Measurements from ENCODE around the gene EIF4G3.

EIF4G3 gene

DNA sequence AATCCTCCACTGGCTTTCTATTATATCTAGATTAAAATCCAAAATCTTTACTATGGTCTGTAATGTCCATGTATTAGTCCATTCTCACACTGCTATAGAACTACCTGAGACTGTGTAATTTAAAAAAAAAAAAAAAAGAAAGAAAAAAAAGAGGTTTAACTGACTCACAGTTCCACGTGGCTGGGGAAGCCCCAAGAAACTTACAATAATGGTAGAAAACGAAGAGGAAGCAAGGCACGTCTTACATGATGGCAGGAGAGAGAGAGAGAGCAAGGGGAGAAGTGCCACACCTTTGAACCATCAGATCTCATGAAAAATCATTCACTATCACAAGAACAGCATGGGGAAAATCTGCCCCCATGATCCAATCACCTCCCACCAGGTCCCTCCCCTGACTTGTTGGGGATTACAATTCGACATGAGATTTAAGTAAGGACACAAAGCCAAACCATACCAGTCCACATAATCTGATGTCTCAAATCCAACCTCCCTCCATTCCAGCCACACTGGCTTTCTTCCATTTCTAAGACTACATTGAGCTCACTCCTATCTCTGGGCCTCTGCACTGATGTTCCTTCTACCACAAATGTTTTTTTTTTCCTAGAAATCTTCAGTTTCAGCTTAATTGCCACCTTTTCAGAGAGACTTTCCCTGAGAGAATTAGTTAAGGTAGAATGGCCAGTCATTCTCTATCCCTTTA is 92.4 kb downstream of the EIF4G3 start:
- H3K27ac ChIP-seq (ENCODE audit: low read length), result no peak overlapping the region
- H3K4me1 ChIP-seq (ENCODE audit: low read length), result no peaks in the 10 kb centered on the region
- 0 out of 2 replicates have a peak, but pooled peaks cover 2% of the 10 kb centered on the region for H3K79me2 ChIP-seq (ENCODE audit: low read length)
- TF ChIP-seq, protein P1, sequence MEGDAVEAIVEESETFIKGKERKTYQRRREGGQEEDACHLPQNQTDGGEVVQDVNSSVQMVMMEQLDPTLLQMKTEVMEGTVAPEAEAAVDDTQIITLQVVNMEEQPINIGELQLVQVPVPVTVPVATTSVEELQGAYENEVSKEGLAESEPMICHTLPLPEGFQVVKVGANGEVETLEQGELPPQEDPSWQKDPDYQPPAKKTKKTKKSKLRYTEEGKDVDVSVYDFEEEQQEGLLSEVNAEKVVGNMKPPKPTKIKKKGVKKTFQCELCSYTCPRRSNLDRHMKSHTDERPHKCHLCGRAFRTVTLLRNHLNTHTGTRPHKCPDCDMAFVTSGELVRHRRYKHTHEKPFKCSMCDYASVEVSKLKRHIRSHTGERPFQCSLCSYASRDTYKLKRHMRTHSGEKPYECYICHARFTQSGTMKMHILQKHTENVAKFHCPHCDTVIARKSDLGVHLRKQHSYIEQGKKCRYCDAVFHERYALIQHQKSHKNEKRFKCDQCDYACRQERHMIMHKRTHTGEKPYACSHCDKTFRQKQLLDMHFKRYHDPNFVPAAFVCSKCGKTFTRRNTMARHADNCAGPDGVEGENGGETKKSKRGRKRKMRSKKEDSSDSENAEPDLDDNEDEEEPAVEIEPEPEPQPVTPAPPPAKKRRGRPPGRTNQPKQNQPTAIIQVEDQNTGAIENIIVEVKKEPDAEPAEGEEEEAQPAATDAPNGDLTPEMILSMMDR (IDR thresholded peaks at IDR 0.05; ENCODE audit: low read length), result no peak
- H3K9ac ChIP-seq (ENCODE audit: low read length), result no peak overlapping the region
- H3K36me3 ChIP-seq (replicated peaks; ENCODE audit: insufficient read depth, low read length), result no peaks in the 10 kb centered on the region
- H4K20me1 ChIP-seq (ENCODE audit: insufficient read depth, low read length), result no peaks in the 10 kb centered on the region
- no peaks in the 10 kb centered on the region for H3K9me2 ChIP-seq (replicated peaks; ENCODE audit: insufficient read depth, low read length)
- H3K9me3 ChIP-seq (replicated peaks; ENCODE audit: insufficient read depth, low read length), result no peaks in the 10 kb centered on the region
- no peaks in the 10 kb centered on the region for H3K27me3 ChIP-seq (replicated peaks; ENCODE audit: insufficient read depth, low read length)
- H3K4me3 ChIP-seq (ENCODE audit: low read length), result no peak overlapping the region
- no peaks in the 10 kb centered on the region for H3F3A ChIP-seq (ENCODE audit: insufficient read depth, low read length)
- DNase-seq, result no peak
- H2AFZ ChIP-seq (ENCODE audit: low read length), result no peak overlapping the region
- no peak overlapping the region for H3K4me2 ChIP-seq (ENCODE audit: low read depth, low read length)

DNA sequence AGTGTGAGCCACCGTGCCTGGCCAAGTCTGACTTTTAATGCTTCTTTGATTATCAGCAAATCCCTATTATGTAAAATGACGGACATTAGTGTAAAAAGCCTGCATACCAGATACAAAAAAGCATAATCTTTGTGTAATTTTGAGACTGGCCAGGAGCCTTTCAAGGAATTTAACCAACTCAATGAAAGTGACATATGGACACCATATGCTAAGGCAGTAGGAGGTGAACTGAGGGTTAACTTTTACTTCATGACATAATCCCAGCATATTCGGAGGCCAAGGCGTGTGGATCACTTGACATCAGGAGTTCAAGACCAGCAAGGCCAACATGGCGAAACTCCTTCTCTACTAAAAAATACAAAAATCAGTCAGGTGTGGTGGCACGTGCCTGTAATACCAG is 94.6 kb downstream of the EIF4G3 start:
- Histone ChIP-seq H3K4me3 (ENCODE audit: low read length) (no peak overlapping the region), H3K4me1 (ENCODE audit: low read length) (no peaks in the 10 kb centered on the region), H3K4me2 (ENCODE audit: low read depth, low read length) (no peak overlapping the region), H3K27me3 (replicated peaks; ENCODE audit: insufficient read depth, low read length) (no peaks in the 10 kb centered on the region), H3K9ac (ENCODE audit: low read length) (no peak overlapping the region), H2AFZ (ENCODE audit: low read length) (no peak overlapping the region), H4K20me1 (ENCODE audit: insufficient read depth, low read length) (no peaks in the 10 kb centered on the region), H3K79me2 (ENCODE audit: low read length) (no peaks in the 10 kb centered on the region), H3F3A (ENCODE audit: insufficient read depth, low read length) (no peaks in the 10 kb centered on the region), H3K36me3 (replicated peaks; ENCODE audit: insufficient read depth, low read length) (no peaks in the 10 kb centered on the region), H3K9me2 (replicated peaks; ENCODE audit: insufficient read depth, low read length) (no peaks in the 10 kb centered on the region), H3K27ac (ENCODE audit: low read length) (no peak overlapping the region), H3K9me3 (replicated peaks; ENCODE audit: insufficient read depth, low read length) (no peaks in the 10 kb centered on the region)
- DNase-seq, result no peak
- TF ChIP-seq EZH2phosphoT487 (IDR thresholded peaks at IDR 0.05; ENCODE audit: low read length), result no peak
- no peak for TF ChIP-seq EZH2 (optimal IDR thresholded peaks at IDR 0.05; ENCODE audit: low read depth, low read length)
- TF ChIP-seq, protein P1 (IDR thresholded peaks at IDR 0.05; ENCODE audit: low read length), result no peak

- H3F3A ChIP-seq (ENCODE audit: insufficient read depth, low read length), result no peaks in the 10 kb centered on the region
- no peaks in the 10 kb centered on the region for H3K4me1 ChIP-seq (ENCODE audit: low read length)
- H3K9me2 ChIP-seq (replicated peaks; ENCODE audit: insufficient read depth, low read length), result no peaks in the 10 kb centered on the region
- H2AFZ ChIP-seq (ENCODE audit: low read length), result no peak overlapping the region
- no peak overlapping the region for H3K9ac ChIP-seq (ENCODE audit: low read length)
- H3K4me2 ChIP-seq (ENCODE audit: low read depth, low read length), result no peak overlapping the region
- H3K4me3 ChIP-seq (ENCODE audit: low read length), result no peak overlapping the region
- TF ChIP-seq EZH2 (optimal IDR thresholded peaks at IDR 0.05; ENCODE audit: low read depth, low read length) (no peak), EZH2phosphoT487 (IDR thresholded peaks at IDR 0.05; ENCODE audit: low read length) (no peak)
- TF ChIP-seq, protein P1 (IDR thresholded peaks at IDR 0.05; ENCODE audit: low read length), result no peak
- no peak for DNase-seq
- no peaks in the 10 kb centered on the region for H4K20me1 ChIP-seq (ENCODE audit: insufficient read depth, low read length)
- H3K27me3 ChIP-seq (replicated peaks; ENCODE audit: insufficient read depth, low read length), result no peaks in the 10 kb centered on the region
- H3K27ac ChIP-seq (ENCODE audit: low read length), result no peak overlapping the region
- no peaks in the 10 kb centered on the region for H3K36me3 ChIP-seq (replicated peaks; ENCODE audit: insufficient read depth, low read length)
- no peaks in the 10 kb centered on the region for H3K9me3 ChIP-seq (replicated peaks; ENCODE audit: insufficient read depth, low read length)
- no peaks in the 10 kb centered on the region for H3K79me2 ChIP-seq (ENCODE audit: low read length)
Measured at GRCh38 chr1:21077085-21077484, 99.6 kb downstream of the EIF4G3 start.
